Neutrophil (primary cell): ENCODE results near the gene SETBP1.

Experiments
- H3K27ac ChIP-seq: fragments of 200-600 bp; sonication (generic); 2 replicates; pipeline ENCODE4 v1.5.1; 2016; ENCODE audit warnings: mild to moderate bottlenecking, moderate library complexity
- H3K27me3 ChIP-seq: fragments of 200-600 bp; sonication (generic); 2 replicates; pipeline ENCODE4 v1.6.0; 2016; ENCODE audit warnings: mild to moderate bottlenecking
- H3K36me3 ChIP-seq: fragments of 200-600 bp; sonication (generic); 2 replicates; pipeline ENCODE4 v1.5.1; 2017
- H3K4me1 ChIP-seq, 2 experiments: fragments of 200-600 bp in 1 of 2; sonication (generic) in 1 of 2; 1 replicate in 1 of 2; 2 replicates in 1 of 2; pipeline versions ENCODE4 v1.5.1 to v1.6.1; 2013 to 2016; ENCODE audit warnings: low read depth in 1 of 2, low read length in 1 of 2, mild to moderate bottlenecking in 1 of 2, moderate library complexity in 1 of 2; ENCODE audit not compliant: control insufficient read depth in 1 of 2, insufficient read depth in 1 of 2
- H3K4me3 ChIP-seq, 2 experiments: fragments of 200-600 bp in 1 of 2; sonication (generic) in 1 of 2; 1 replicate in 1 of 2; 2 replicates in 1 of 2; pipeline ENCODE4 v1.5.1; 2013 to 2016; ENCODE audit warnings: low read depth in 1 of 2, low read length in 1 of 2, mild to moderate bottlenecking in 1 of 2, moderate library complexity in 1 of 2
- H3K9me3 ChIP-seq: fragments of 200-600 bp; sonication (generic); 2 replicates; pipeline ENCODE4 v1.5.1; 2016
- CTCF ChIP-seq: fragments of 200-600 bp; sonication (generic); IDR thresholded peaks from 2 replicates; pipeline ENCODE4 v1.5.1; 2016; ENCODE audit warnings: antibody characterized with exemption

The SETBP1 gene

GRCh38 chr18:44778788-44779187 is 98.1 kb downstream of the SETBP1 start:
- Histone ChIP-seq H3K4me1 (no peaks in the 10 kb centered on the region), H3K27ac (no peak overlapping the region), H3K36me3 (no peaks in the 10 kb centered on the region), H3K27me3 (no peaks in the 10 kb centered on the region), H3K4me3 (no peak overlapping the region), H3K9me3 (no peaks in the 10 kb centered on the region)
- TF ChIP-seq CTCF: no peak

GRCh38 chr18:44779753-44780292 is 99.1 kb downstream of the SETBP1 start:
- TF ChIP-seq CTCF: no peak
- Histone ChIP-seq H3K27ac (no peak overlapping the region), H3K9me3 (no peaks in the 10 kb centered on the region), H3K4me1 (no peaks in the 10 kb centered on the region), H3K4me3 (no peak overlapping the region), H3K36me3 (no peaks in the 10 kb centered on the region), H3K27me3 (no peaks in the 10 kb centered on the region)

GRCh38 chr18:44781886-44782285 is 101.2 kb downstream of the SETBP1 start:
- Histone ChIP-seq H3K4me3 (no peak overlapping the region), H3K4me1 (no peaks in the 10 kb centered on the region), H3K9me3 (no peaks in the 10 kb centered on the region), H3K27me3 (no peaks in the 10 kb centered on the region), H3K36me3 (no peaks in the 10 kb centered on the region), H3K27ac (no peak overlapping the region)
- TF ChIP-seq CTCF: no peak

GRCh38 chr18:44782617-44783016 is 101.9 kb downstream of the SETBP1 start:
- Histone ChIP-seq H3K27me3 (no peaks in the 10 kb centered on the region), H3K27ac (no peak overlapping the region), H3K36me3 (no peaks in the 10 kb centered on the region), H3K4me3 (no peak overlapping the region), H3K4me1 (no peaks in the 10 kb centered on the region), H3K9me3 (no peaks in the 10 kb centered on the region)
- no peak for TF ChIP-seq CTCF

- H3K4me3 ChIP-seq: no peak overlapping the region
- no peak for TF ChIP-seq CTCF
- H3K27me3 ChIP-seq: no peaks in the 10 kb centered on the region
- H3K36me3 ChIP-seq: no peaks in the 10 kb centered on the region
- H3K27ac ChIP-seq: no peak overlapping the region
- no peaks in the 10 kb centered on the region for H3K4me1 ChIP-seq
- no peaks in the 10 kb centered on the region for H3K9me3 ChIP-seq
Observed at GRCh38 chr18:44783371-44783770, 102.7 kb downstream of the SETBP1 start.

GRCh38 chr18:44786257-44786656 is 105.6 kb downstream of the SETBP1 start:
- Histone ChIP-seq H3K9me3 (no peaks in the 10 kb centered on the region), H3K27ac (no peak overlapping the region), H3K36me3 (no peaks in the 10 kb centered on the region), H3K4me3 (no peak overlapping the region), H3K27me3 (peaks cover 10% of the 10 kb centered on the region), H3K4me1 (no peaks in the 10 kb centered on the region)
- TF ChIP-seq CTCF: no peak
